HG03460 (cell line): Measurements from ENCODE around the gene SLC34A1.
"Not testable (repeated sequence)": the region's sequence is repeated elsewhere in the genome, so short reads cannot be mapped to it uniquely, and the experiment has no call there.

Experiments used
- ATAC-seq: cut with Tn5 transposase; IDR thresholded peaks from one replicate; pipeline ENCODE4 v1.9.1; 2021; ENCODE audit not compliant: unreplicated experiment

The SLC34A1 gene

GRCh38 chr5:177405312-177405711, 21.1 kb downstream of the SLC34A1 start:
- ATAC-seq, result no peak

GRCh38 chr5:177405805-177406204, 21.6 kb downstream of the SLC34A1 start:
- ATAC-seq, result no peak

GRCh38 chr5:177409043-177409801, 25.0 kb downstream of the SLC34A1 start, which contains the start of gene F12:
F12 (minus strand) TSS chr5:177409564; CDS start chr5:177409527, 37 bp downstream.
- no peak for ATAC-seq

- no peak for ATAC-seq
These were observed 26.3 kb downstream of the SLC34A1 start for GRCh38 chr5:177410575-177410974.

GRCh38 chr5:177412603-177413233, 28.5 kb downstream of the SLC34A1 start:
- peak; percentile 62 for ATAC-seq

- ATAC-seq, result no peak
These were observed 30.2 kb downstream of the SLC34A1 start for GRCh38 chr5:177414481-177414880.

- not testable (repeated sequence) for ATAC-seq
These were observed 32.8 kb downstream of the SLC34A1 start for GRCh38 chr5:177417081-177417480.

GRCh38 chr5:177419046-177419445, 34.8 kb downstream of the SLC34A1 start:
- ATAC-seq, result no peak

- ATAC-seq, result not testable (repeated sequence)
These were observed 36.2 kb downstream of the SLC34A1 start for GRCh38 chr5:177420472-177420871.

- no peak for ATAC-seq
These were observed 37.0 kb downstream of the SLC34A1 start for GRCh38 chr5:177421062-177421798.

- no peak for ATAC-seq
These were observed 39.4 kb downstream of the SLC34A1 start for GRCh38 chr5:177423671-177424070.

- ATAC-seq, result no peak
These were observed 41.1 kb downstream of the SLC34A1 start for GRCh38 chr5:177425196-177425800.

GRCh38 chr5:177425801-177426565, 41.7 kb downstream of the SLC34A1 start:
- ATAC-seq, result peak; percentile 77

GRCh38 chr5:177426566-177427210, 42.5 kb downstream of the SLC34A1 start, which contains the start of gene GRK6:
GRK6 (plus strand) TSS chr5:177426676; CDS start chr5:177426846, 170 bp downstream.
- ATAC-seq, result peak; percentile 3

GRCh38 chr5:177427211-177427822, 43.1 kb downstream of the SLC34A1 start:
- no peak for ATAC-seq

GRCh38 chr5:177427919-177428573, 43.8 kb downstream of the SLC34A1 start:
- ATAC-seq, result no peak

GRCh38 chr5:177428574-177429217, 44.5 kb downstream of the SLC34A1 start:
- no peak for ATAC-seq

- no peak for ATAC-seq
These were observed 45.2 kb downstream of the SLC34A1 start for GRCh38 chr5:177429248-177430040.
